ENCODE measurements around the gene CAPS2. TPM values are rescaled to one million over a fixed set of nuclear protein-coding genes. Genes with fewer than 3 reads are reported as not detected.

Gene CAPS2
- total and polyA plus RNA-seq, 10 of the 15 experiments (the other 5 are each of a cell fraction or from before 2014, with no cell fraction given) = 2.0 to 6.4 (median 4.2) TPM

GRCh38 chr12:75315518-75315917 is 14.6 kb downstream of the CAPS2 start:
- in situ Hi-C loops (cut with MboI) = no loop called here
- Histone ChIP-seq H3K4me1 (ENCODE audit: control insufficient read depth, insufficient read depth, low read length) (no peaks in the 10 kb centered on the region), H3K79me2 (ENCODE audit: control insufficient read depth, insufficient read depth, low read length) (no peaks in the 10 kb centered on the region), H3K9me3 (replicated peaks; ENCODE audit: control insufficient read depth, insufficient read depth, low read length) (no peaks in the 10 kb centered on the region), H3K27me3 (replicated peaks in 1 of 2; ENCODE audit: control insufficient read depth in 2 of 2, insufficient read depth in 2 of 2, low read length in 1 of 2) (no peaks in the 10 kb centered on the region), H3K4me3 (no peak overlapping the region), H3K9ac (ENCODE audit: control insufficient read depth, insufficient read depth, low read length) (no peak overlapping the region), H3K27ac (ENCODE audit: control insufficient read depth, insufficient read depth) (no peak overlapping the region), H2AFZ (ENCODE audit: control insufficient read depth, low read depth, low read length) (no peak overlapping the region), H3K4me2 (ENCODE audit: control insufficient read depth, insufficient read depth) (no peak overlapping the region), H4K20me1 (ENCODE audit: control insufficient read depth, insufficient read depth) (no peaks in the 10 kb centered on the region), H3K36me3 (ENCODE audit: control insufficient read depth in 2 of 2, insufficient read depth in 2 of 2, low read length in 1 of 2) (no peaks in the 10 kb centered on the region)
- TF ChIP-seq CREB1 (IDR thresholded peaks at IDR 0.05; ENCODE audit: low read depth) (no peak), BACH1 (IDR thresholded peaks at IDR 0.05; ENCODE audit: borderline replicate concordance) (no peak), STAT1 (conservative IDR thresholded peaks at IDR 0.05) (no peak)
- BruUV-seq (replicated peaks) = no TSS peak
- DNase-seq (ENCODE audit: low read depth, low spot score) (no peak), FAIRE-seq (no peak), ATAC-seq (no peak)
- ChIA-PET CTCF (interaction anchor here (2.1 kb wide), 1 partner anchor 10 kb away, joined by 7 read pairs; no protein-coding TSS in a partner anchor), SMC1A (ENCODE audit: uncharacterized antibody, unreplicated experiment) (interaction anchor here (1.0 to 1.7 kb wide), 2 partner anchors 12 to 32 kb away, joined by 3 to 5 read pairs; no protein-coding TSS in a partner anchor), RAD21 (ENCODE audit: unreplicated experiment) (interaction anchor here (1.0 to 1.2 kb wide), 2 partner anchors 9 to 183 kb away, joined by 3 read pairs; no protein-coding TSS in a partner anchor), POLR2A (no interaction called here)
- intact Hi-C loops (cut with micrococcal nuclease; ENCODE audit: unreplicated experiment) = no loop called here

- H3K4me1 ChIP-seq (ENCODE audit: control insufficient read depth, insufficient read depth, low read length) = no peaks in the 10 kb centered on the region
- ATAC-seq = no peak
- H3K79me2 ChIP-seq (ENCODE audit: control insufficient read depth, insufficient read depth, low read length) = no peaks in the 10 kb centered on the region
- no peak overlapping the region for H2AFZ ChIP-seq (ENCODE audit: control insufficient read depth, low read depth, low read length)
- H3K36me3 ChIP-seq (ENCODE audit: control insufficient read depth in 2 of 2, insufficient read depth in 2 of 2, low read length in 1 of 2) = no peaks in the 10 kb centered on the region
- no peak overlapping the region for H3K4me3 ChIP-seq
- no peaks in the 10 kb centered on the region for H4K20me1 ChIP-seq (ENCODE audit: control insufficient read depth, insufficient read depth)
- POLR2A ChIA-PET = no interaction called here
- H3K9ac ChIP-seq (ENCODE audit: control insufficient read depth, insufficient read depth, low read length) = no peak overlapping the region
- RAD21 ChIA-PET (ENCODE audit: unreplicated experiment) = no interaction called here
- no peak overlapping the region for H3K4me2 ChIP-seq (ENCODE audit: control insufficient read depth, insufficient read depth)
- CTCF ChIA-PET = no interaction called here
- SMC1A ChIA-PET (ENCODE audit: uncharacterized antibody, unreplicated experiment) = interaction anchor here (0.7 kb wide), 1 partner anchor 13 kb away, joined by 3 read pairs; no protein-coding TSS in a partner anchor
- 0% methylated on average over 1 of the region's 3 CpGs for WGBS (ENCODE audit: insufficient coverage, insufficient replicate concordance, low lambda C conversion rate, missing lambda C conversion rate)
- H3K9me3 ChIP-seq (replicated peaks; ENCODE audit: control insufficient read depth, insufficient read depth, low read length) = no peaks in the 10 kb centered on the region
- intact Hi-C loops (cut with micrococcal nuclease; ENCODE audit: unreplicated experiment) = no loop called here
- no peak for DNase-seq (ENCODE audit: low read depth, low spot score)
- no peaks in the 10 kb centered on the region for H3K27me3 ChIP-seq (replicated peaks in 1 of 2; ENCODE audit: control insufficient read depth in 2 of 2, insufficient read depth in 2 of 2, low read length in 1 of 2)
- no peak for FAIRE-seq
- BruUV-seq (replicated peaks) = no TSS peak
- in situ Hi-C loops (cut with MboI) = no loop called here
- no peak overlapping the region for H3K27ac ChIP-seq (ENCODE audit: control insufficient read depth, insufficient read depth)
- TF ChIP-seq SMAD5 (IDR thresholded peaks at IDR 0.05; ENCODE audit: low read depth) = no peak
- TF ChIP-seq NR2C2 (IDR thresholded peaks at IDR 0.05; ENCODE audit: borderline replicate concordance, control insufficient read depth, insufficient read length, low read depth) = no peak
- no peak for TF ChIP-seq PRDM15 (CRISPR knock-in tag; IDR thresholded peaks at IDR 0.05)
- no peak for TF ChIP-seq HDAC6 (IDR thresholded peaks at IDR 0.05; ENCODE audit: unreplicated experiment)
- no peak for TF ChIP-seq EGR1 (IDR thresholded peaks at IDR 0.05; ENCODE audit: borderline replicate concordance in 1 of 2, low read depth in 2 of 2, low read length in 2 of 2)
- TF ChIP-seq ZNF384 (IDR thresholded peaks at IDR 0.05; ENCODE audit: borderline replicate concordance, low read depth, low read length) = no peak
- TF ChIP-seq ETV6 (conservative IDR thresholded peaks at IDR 0.05 in 1 of 2, IDR thresholded peaks at IDR 0.05 in 1 of 2; ENCODE audit: borderline replicate concordance in 1 of 2, low read depth in 1 of 2) = no peak
- TF ChIP-seq STAT1 (conservative IDR thresholded peaks at IDR 0.05) = no peak
- no peak for TF ChIP-seq YY1 (IDR thresholded peaks at IDR 0.05; ENCODE audit: low read depth, low read length)
- TF ChIP-seq E4F1 (IDR thresholded peaks at IDR 0.05; ENCODE audit: borderline replicate concordance, partially characterized antibody) = no peak
These were observed 18.8 kb downstream of the CAPS2 start for GRCh38 chr12:75311369-75311768.
